CD14-positive monocyte (primary cell): ENCODE results near the gene FOXK2. TPM values are rescaled to one million over a fixed set of nuclear protein-coding genes. Genes with fewer than 3 reads are reported as not detected.
"Not testable (repeated sequence)": the region's sequence is repeated elsewhere in the genome, so short reads cannot be mapped to it uniquely, and the experiment has no call there.

Experiments used
- DNase-seq, 3 donors: peaks; one replicate each; pipeline ENCODE4 v3.0.0-alpha.2; 2011 to 2022
- H2AFZ ChIP-seq: 2 replicates; pipeline ENCODE4 v1.6.0; 2012; ENCODE audit warnings: mild to moderate bottlenecking, low read depth, low read length, inconsistent platforms; ENCODE audit not compliant: insufficient read depth, poor library complexity, severe bottlenecking
- H3K27ac ChIP-seq, 2 donors: 1 replicate in 1 of 2; 2 replicates in 1 of 2; pipeline ENCODE4 v1.5.1; 2012 to 2013; ENCODE audit warnings: low read length in 2 of 2, control low read depth in 1 of 2, inconsistent platforms in 1 of 2, low read depth in 1 of 2, mild to moderate bottlenecking in 1 of 2
- H3K27me3 ChIP-seq, 2 donors: one replicate each; pipeline versions ENCODE4 v1.6.0 to v1.6.1; 2011 to 2013; ENCODE audit warnings: low read length in 2 of 2; ENCODE audit not compliant: control insufficient read depth in 2 of 2, insufficient read depth in 2 of 2
- H3K36me3 ChIP-seq, 2 donors: replicated peaks in 1 of 2; 1 replicate in 1 of 2; 2 replicates in 1 of 2; pipeline versions ENCODE4 v1.5.1 to v1.6.1; 2012 to 2013; ENCODE audit warnings: low read length in 2 of 2, control low read depth in 1 of 2, inconsistent platforms in 1 of 2, mild to moderate bottlenecking in 1 of 2; ENCODE audit not compliant: insufficient read depth in 2 of 2, control insufficient read depth in 1 of 2
- H3K4me1 ChIP-seq, 2 donors: 1 replicate in 1 of 2; 2 replicates in 1 of 2; pipeline versions ENCODE4 v1.5.1 to v1.6.1; 2012 to 2013; ENCODE audit warnings: low read length in 2 of 2, control low read depth in 1 of 2, inconsistent platforms in 1 of 2, mild to moderate bottlenecking in 1 of 2, moderate library complexity in 1 of 2; ENCODE audit not compliant: insufficient read depth in 2 of 2, control insufficient read depth in 1 of 2
- H3K4me2 ChIP-seq: replicated peaks from 2 replicates; pipeline ENCODE3; 2012; ENCODE audit warnings: low read length, moderate library complexity, mild to moderate bottlenecking; ENCODE audit not compliant: poor library complexity, severe bottlenecking; ENCODE audit errors: extremely low read depth
- H3K4me3 ChIP-seq, 3 experiments: fragments of 200-600 bp in 1 of 3; sonication (generic) in 1 of 3; replicated peaks in 1 of 3; 1 replicate in 2 of 3; 2 replicates in 1 of 3; pipeline ENCODE4 v1.5.1; 2011 to 2013; ENCODE audit warnings: low read length in 3 of 3, mild to moderate bottlenecking in 3 of 3, control low read depth in 2 of 3, low read depth in 2 of 3, inconsistent platforms in 1 of 3, moderate library complexity in 1 of 3
- H3K79me2 ChIP-seq: 2 replicates; pipeline ENCODE4 v1.6.0; 2012; ENCODE audit warnings: mild to moderate bottlenecking, control low read depth, inconsistent platforms, low read length, moderate library complexity; ENCODE audit not compliant: insufficient read depth
- H3K9ac ChIP-seq: 2 replicates; pipeline ENCODE4 v1.6.0; 2017; ENCODE audit warnings: low read length, mild to moderate bottlenecking; ENCODE audit not compliant: insufficient read depth, poor library complexity, severe bottlenecking
- H3K9me3 ChIP-seq, 2 donors: replicated peaks in 1 of 2; 1 replicate in 1 of 2; 2 replicates in 1 of 2; pipeline versions ENCODE4 v1.5.1 to v1.6.1; 2012 to 2013; ENCODE audit warnings: low read length in 2 of 2, control low read depth in 1 of 2; ENCODE audit not compliant: control insufficient read depth in 1 of 2, insufficient read depth in 1 of 2
- H4K20me1 ChIP-seq: 2 replicates; pipeline ENCODE4 v1.6.0; 2012; ENCODE audit warnings: mild to moderate bottlenecking, low read length, control low read depth, moderate library complexity; ENCODE audit not compliant: insufficient read depth
- H3K27ac Mint-ChIP-seq, 7 donors: one replicate each; pipeline ENCODE4 v1.8.0; 2020; ENCODE audit warnings: mild to moderate bottlenecking in 7 of 7, mixed read lengths in 7 of 7, moderate library complexity in 6 of 7, inconsistent platforms in 2 of 7
- H3K27me3 Mint-ChIP-seq, 3 donors: one replicate each; pipeline ENCODE4 v1.8.0; 2021 to 2022; ENCODE audit warnings: low read depth in 3 of 3, mild to moderate bottlenecking in 3 of 3, mixed read lengths in 3 of 3, moderate library complexity in 3 of 3, inconsistent platforms in 1 of 3
- H3K36me3 Mint-ChIP-seq, 2 donors: one replicate each; pipeline ENCODE4 v1.8.0; 2020; ENCODE audit warnings: mixed read lengths in 2 of 2, inconsistent platforms in 1 of 2, mild to moderate bottlenecking in 1 of 2
- H3K4me1 Mint-ChIP-seq: one replicate; pipeline ENCODE4 v1.8.0; 2020; ENCODE audit warnings: mild to moderate bottlenecking, mixed read lengths
- H3K4me3 Mint-ChIP-seq, 2 donors: one replicate each; pipeline ENCODE4 v1.8.0; 2020; ENCODE audit warnings: mild to moderate bottlenecking in 2 of 2, mixed read lengths in 2 of 2, moderate library complexity in 1 of 2
- H3K9me3 Mint-ChIP-seq, 7 donors: one replicate each; pipeline ENCODE4 v1.8.0; 2020 to 2022; ENCODE audit warnings: mixed read lengths in 7 of 7, mild to moderate bottlenecking in 6 of 7, moderate library complexity in 6 of 7, inconsistent platforms in 2 of 7
- CTCF ChIP-seq: fragments of 200-600 bp; IDR thresholded peaks from one replicate; pipeline ENCODE4 v1.8.0; 2022; ENCODE audit warnings: antibody characterized with exemption, mild to moderate bottlenecking
- WGBS: methylation state at CpG from one replicate; pipeline ENCODE4 v1.1.5; 2013; ENCODE audit warnings: missing lambda C conversion rate; ENCODE audit not compliant: insufficient coverage; 5-methylcytosine and 5-hydroxymethylcytosine counted together
- intact Hi-C, 2 donors: fragments of 100-400 bp; cut with micrococcal nuclease; formaldehyde crosslinking; loops; one replicate each; pipeline versions ENCODE4 v1.15.0 to v1.15.1; 2023
- polyA plus RNA-seq, 3 donors: library from polyadenylated mRNA; depleted of rRNA in 1 of 3; unstranded in 2 of 3; stranded (reverse) in 1 of 3; fragments of 300-500 nt in 2 of 3; fragments of >200 nt in 1 of 3; fragmentation: Illumina TruSeq in 2 of 3; gene quantifications; 1 replicate in 2 of 3; 2 replicates in 1 of 3; pipeline ENCODE4 v1.2.3, GENCODE V29; 2012 to 2021

Gene FOXK2
- polyA plus RNA-seq, 3 donors = 3.5 to 18.4 (median 4.7) TPM

- H3K27me3 ChIP-seq = no peaks in the 10 kb centered on the region
- no peak for DNase-seq
- no peak overlapping the region for H3K27ac ChIP-seq
- intact Hi-C loops = loop anchor here (5.0 to 10.0 kb wide), 3 partner anchors 36 to 201 kb away; partner anchors contain the start of gene FOXK2 (in 1 of the 2)
- no peak overlapping the region for H3K9ac ChIP-seq
- H3K4me1 ChIP-seq = peaks cover 29% of the 10 kb centered on the region in 2 donors
- Mint-ChIP-seq H3K4me3 (no peak overlapping the region), H3K4me1 (peaks cover 36% of the 10 kb centered on the region), H3K27ac (peak overlapping the region in 3 of 7 donors; percentile 25 to 53 (median 51)), H3K36me3 (peaks cover 2 to 9% of the 10 kb centered on the region in 2 donors), H3K27me3 (no peaks in the 10 kb centered on the region), H3K9me3 (no peaks in the 10 kb centered on the region)
- no peaks in the 10 kb centered on the region for H3K36me3 ChIP-seq
- H4K20me1 ChIP-seq = peaks cover 88% of the 10 kb centered on the region
- H3K4me3 ChIP-seq = no peak overlapping the region
- no peak for TF ChIP-seq CTCF
- peaks cover 94% of the 10 kb centered on the region for H3K79me2 ChIP-seq
- 95% methylated on average over 17 of the region's 18 CpGs for WGBS
- no peak overlapping the region for H3K4me2 ChIP-seq
- no peak overlapping the region for H2AFZ ChIP-seq
- H3K9me3 ChIP-seq = no peaks in the 10 kb centered on the region
These were observed 33.8 kb downstream of the FOXK2 start for GRCh38 chr17:82553210-82553930.

GRCh38 chr17:82557510-82557909, 38.0 kb downstream of the FOXK2 start:
- not testable (repeated sequence) for H3K27me3 Mint-ChIP-seq, H3K27ac ChIP-seq, H3K4me1 ChIP-seq, H3K27me3 ChIP-seq, DNase-seq, H3K4me3 ChIP-seq, H3K36me3 Mint-ChIP-seq, H3K4me2 ChIP-seq, H3K9me3 ChIP-seq, H3K4me3 Mint-ChIP-seq, H3K9ac ChIP-seq, H2AFZ ChIP-seq, H3K9me3 Mint-ChIP-seq, H3K36me3 ChIP-seq
- Mint-ChIP-seq H3K27ac (peak overlapping the region in 1 of 7 donors; percentile 79), H3K4me1 (peaks cover 16% of the 10 kb centered on the region)
- intact Hi-C loops = loop anchor here in 1 of 2 donors (10.0 kb wide), 1 partner anchor 63 kb away; no protein-coding TSS in a partner anchor
- H4K20me1 ChIP-seq = peaks cover 92% of the 10 kb centered on the region
- H3K79me2 ChIP-seq = peaks cover 95% of the 10 kb centered on the region
- 100% methylated on average over 1 of the region's 2 CpGs for WGBS
